Osteocyte (in vitro differentiated cells): Measurements from ENCODE around the gene CDC40. TPM values are rescaled to one million over a fixed set of nuclear protein-coding genes. Genes with fewer than 3 reads are reported as not detected.
A peak's percentile ranks its signal among the peaks of the same experiment; 100 is the strongest.

Experiments used
- DNase-seq: peaks from one replicate; pipeline ENCODE4 v3.0.0; 2021; ENCODE audit warnings: mixed read lengths; ENCODE audit not compliant: unreplicated experiment; ENCODE audit errors: extremely low spot score
- H3K27ac Mint-ChIP-seq: one replicate; pipeline ENCODE4 v1.8.0; 2021; ENCODE audit warnings: mild to moderate bottlenecking, mixed read lengths; ENCODE audit not compliant: unreplicated experiment
- H3K27me3 Mint-ChIP-seq: one replicate; pipeline ENCODE4 v1.8.0; 2021; ENCODE audit warnings: mixed read lengths; ENCODE audit not compliant: unreplicated experiment
- H3K36me3 Mint-ChIP-seq: one replicate; pipeline ENCODE4 v1.8.0; 2021; ENCODE audit warnings: mixed read lengths; ENCODE audit not compliant: unreplicated experiment
- H3K4me1 Mint-ChIP-seq: one replicate; pipeline ENCODE4 v1.8.0; 2021; ENCODE audit warnings: mixed read lengths; ENCODE audit not compliant: unreplicated experiment
- H3K4me3 Mint-ChIP-seq: one replicate; pipeline ENCODE4 v1.8.0; 2021; ENCODE audit warnings: mild to moderate bottlenecking, moderate library complexity, mixed read lengths; ENCODE audit not compliant: unreplicated experiment
- H3K9me3 Mint-ChIP-seq: one replicate; pipeline ENCODE4 v1.8.0; 2021; ENCODE audit warnings: mixed read lengths; ENCODE audit not compliant: unreplicated experiment
- total RNA-seq: library from RNA; stranded (reverse); gene quantifications from 2 replicates; pipeline ENCODE4 v1.2.1, GENCODE V29; 2021
- TF ChIP-seq, protein P1 (sequence below): fragments of 200-600 bp; sonication (generic); IDR thresholded peaks from 2 replicates; pipeline ENCODE4 v1.5.0; 2021; ENCODE audit warnings: antibody characterized with exemption, mild to moderate bottlenecking, moderate library complexity

CDC40 gene
- total RNA-seq, 1 donor from 2014 or later = 16.7 TPM

DNA sequence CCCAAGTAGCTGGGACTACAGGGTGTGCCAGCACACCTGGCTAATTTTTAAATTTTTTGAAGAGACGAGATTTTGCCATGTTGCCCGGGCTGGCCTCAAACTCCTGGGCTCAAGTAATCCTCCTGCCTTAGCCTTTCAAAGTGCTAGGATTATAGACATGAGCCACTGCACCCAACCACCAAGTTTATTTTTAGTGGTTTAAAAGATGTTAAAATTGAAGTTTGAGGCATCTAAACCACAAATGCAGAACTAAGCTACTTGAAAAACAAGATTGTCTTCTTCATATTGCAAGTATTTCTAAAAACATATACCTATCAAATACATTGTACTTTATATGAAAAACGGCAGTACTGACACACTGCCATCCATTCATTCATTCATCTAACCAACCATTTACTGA is 32.4 kb upstream of the CDC40 start:
- no peaks in the 10 kb centered on the region for H3K27me3 Mint-ChIP-seq

DNA sequence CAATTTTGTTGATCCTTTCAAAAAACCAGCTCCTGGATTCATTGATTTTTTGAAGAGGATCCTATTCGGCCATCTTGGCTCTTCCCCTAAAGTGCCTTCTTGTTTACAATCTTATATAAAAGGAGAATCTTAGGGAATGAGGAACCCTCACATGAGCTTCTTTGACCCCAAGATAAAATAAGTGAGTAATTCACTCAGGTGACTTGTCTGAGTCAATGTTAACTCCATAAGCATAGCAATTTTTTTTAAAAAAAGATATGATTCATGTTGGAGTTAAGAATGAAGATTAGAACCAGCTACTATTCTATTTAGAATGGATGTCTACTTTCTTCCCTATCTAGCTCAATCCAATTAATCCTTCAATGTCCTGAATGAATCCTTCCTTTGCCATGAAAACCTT is 21.7 kb upstream of the CDC40 start:
- Mint-ChIP-seq H3K27ac (no peak overlapping the region), H3K27me3 (no peaks in the 10 kb centered on the region), H3K9me3 (no peaks in the 10 kb centered on the region), H3K4me3 (no peak overlapping the region), H3K36me3 (peaks cover 3% of the 10 kb centered on the region), H3K4me1 (no peaks in the 10 kb centered on the region)
- DNase-seq = no peak
- TF ChIP-seq, protein P1, sequence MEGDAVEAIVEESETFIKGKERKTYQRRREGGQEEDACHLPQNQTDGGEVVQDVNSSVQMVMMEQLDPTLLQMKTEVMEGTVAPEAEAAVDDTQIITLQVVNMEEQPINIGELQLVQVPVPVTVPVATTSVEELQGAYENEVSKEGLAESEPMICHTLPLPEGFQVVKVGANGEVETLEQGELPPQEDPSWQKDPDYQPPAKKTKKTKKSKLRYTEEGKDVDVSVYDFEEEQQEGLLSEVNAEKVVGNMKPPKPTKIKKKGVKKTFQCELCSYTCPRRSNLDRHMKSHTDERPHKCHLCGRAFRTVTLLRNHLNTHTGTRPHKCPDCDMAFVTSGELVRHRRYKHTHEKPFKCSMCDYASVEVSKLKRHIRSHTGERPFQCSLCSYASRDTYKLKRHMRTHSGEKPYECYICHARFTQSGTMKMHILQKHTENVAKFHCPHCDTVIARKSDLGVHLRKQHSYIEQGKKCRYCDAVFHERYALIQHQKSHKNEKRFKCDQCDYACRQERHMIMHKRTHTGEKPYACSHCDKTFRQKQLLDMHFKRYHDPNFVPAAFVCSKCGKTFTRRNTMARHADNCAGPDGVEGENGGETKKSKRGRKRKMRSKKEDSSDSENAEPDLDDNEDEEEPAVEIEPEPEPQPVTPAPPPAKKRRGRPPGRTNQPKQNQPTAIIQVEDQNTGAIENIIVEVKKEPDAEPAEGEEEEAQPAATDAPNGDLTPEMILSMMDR = no peak

More for the DNA sequence above, 32.4 kb upstream of the CDC40 start:
- Mint-ChIP-seq H3K36me3 (peaks cover 3% of the 10 kb centered on the region), H3K27ac (no peak overlapping the region), H3K4me3 (no peak overlapping the region), H3K4me1 (peaks cover 17% of the 10 kb centered on the region), H3K9me3 (no peaks in the 10 kb centered on the region)
- DNase-seq = no peak
- TF ChIP-seq, protein P1 = no peak

DNA sequence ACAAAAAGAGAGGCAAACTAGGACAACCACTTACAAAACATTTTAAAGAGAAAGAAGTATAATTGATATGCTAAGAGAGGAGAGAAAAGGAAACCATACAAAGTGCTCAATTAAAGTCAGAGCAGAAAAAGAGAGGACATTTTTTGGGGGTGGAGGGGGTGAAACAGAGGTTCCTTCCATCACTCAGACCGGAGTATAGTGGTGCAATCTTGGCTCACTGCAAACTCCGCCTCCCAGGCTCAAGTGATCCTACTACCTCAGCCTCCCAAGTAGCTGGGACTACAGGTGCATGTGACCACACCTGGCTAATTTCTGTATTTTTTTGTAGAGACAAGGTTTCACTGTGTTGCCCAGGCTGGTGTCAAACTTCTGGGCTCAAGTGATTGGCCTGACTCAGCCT is 10.1 kb upstream of the CDC40 start:
- Mint-ChIP-seq H3K4me1 (no peaks in the 10 kb centered on the region), H3K36me3 (no peaks in the 10 kb centered on the region), H3K27me3 (no peaks in the 10 kb centered on the region), H3K9me3 (no peaks in the 10 kb centered on the region), H3K27ac (no peak overlapping the region), H3K4me3 (no peak overlapping the region)
- no peak for DNase-seq
- TF ChIP-seq, protein P1 = no peak

DNA sequence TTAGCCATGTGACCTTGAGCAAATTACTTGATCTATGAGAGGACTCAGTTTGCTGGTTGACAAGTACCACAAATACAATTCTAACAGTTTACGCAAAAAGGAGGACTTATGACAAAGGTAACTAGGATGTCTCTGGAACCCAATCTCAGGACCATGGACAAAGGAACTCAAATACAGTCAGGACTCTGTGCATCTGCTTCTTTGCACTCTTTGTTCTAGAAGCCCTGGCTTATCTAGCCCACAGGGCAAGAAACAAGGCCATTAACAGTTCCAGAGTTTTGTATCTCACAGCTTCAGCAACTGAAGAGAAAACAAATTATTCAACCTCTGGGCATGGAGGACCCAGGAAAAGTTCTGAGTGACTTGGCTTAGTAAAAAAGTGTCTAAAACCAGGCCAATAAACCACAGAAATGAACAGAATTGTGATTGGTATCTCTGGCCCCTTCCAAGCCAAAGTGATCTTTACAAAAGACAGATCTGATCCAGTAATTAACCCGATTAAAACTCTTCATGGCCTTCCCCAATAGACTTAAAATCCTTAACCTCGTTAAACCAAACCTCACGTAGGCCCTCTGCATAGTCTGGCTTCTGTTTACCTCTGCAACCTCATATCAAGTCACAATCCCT is 6.6 kb upstream of the CDC40 start:
- Mint-ChIP-seq H3K4me1 (peaks cover 9% of the 10 kb centered on the region), H3K27ac (no peak overlapping the region), H3K4me3 (no peak overlapping the region)

DNA sequence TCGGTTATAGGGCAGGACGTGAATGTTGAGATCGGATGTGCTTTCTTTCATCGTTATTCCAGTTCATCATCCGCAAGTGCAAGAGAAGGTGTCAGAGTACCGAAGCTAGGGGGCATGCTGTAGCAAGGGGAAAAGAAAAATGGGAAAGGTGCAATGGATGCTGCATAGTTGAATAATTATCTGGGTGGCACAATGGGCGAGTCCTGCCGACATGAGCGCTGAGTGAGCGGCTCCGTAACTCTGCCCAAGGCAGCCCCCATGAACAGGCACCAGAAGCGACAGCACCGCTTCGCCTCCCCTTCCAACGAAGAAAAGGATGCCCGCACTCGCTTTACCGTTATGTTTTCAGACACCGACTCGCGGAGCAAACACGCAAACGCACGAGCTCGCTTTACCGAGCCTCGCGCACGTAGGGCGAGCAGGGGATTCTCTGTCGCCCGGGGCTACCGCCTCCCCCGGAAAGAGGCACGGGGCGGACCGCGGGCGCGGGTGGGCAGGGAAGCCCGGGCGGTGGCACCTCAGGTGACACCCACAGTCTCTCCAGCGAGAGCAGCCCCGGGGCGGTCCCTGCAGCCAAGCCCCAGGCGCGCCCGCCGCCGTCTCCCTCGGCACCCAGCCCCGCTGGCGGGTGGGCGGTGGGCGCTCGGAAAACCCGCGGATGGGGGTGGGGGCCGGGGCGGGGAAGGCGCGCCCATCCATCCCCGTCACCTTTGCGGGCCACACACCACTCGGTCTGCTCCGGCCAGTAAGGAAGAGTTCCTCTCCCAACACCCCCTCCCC is 1.4 kb upstream of the CDC40 start:
- Mint-ChIP-seq H3K27ac (peak overlapping the region; percentile 82), H3K9me3 (no peaks in the 10 kb centered on the region), H3K4me1 (peaks cover 9% of the 10 kb centered on the region), H3K27me3 (no peaks in the 10 kb centered on the region), H3K36me3 (no peaks in the 10 kb centered on the region), H3K4me3 (peak overlapping the region; percentile 88)
- TF ChIP-seq, protein P1 = peak; percentile 74
- peak; percentile 84 for DNase-seq

More for the DNA sequence above, 6.6 kb upstream of the CDC40 start:
- TF ChIP-seq, protein P1 = no peak
- Mint-ChIP-seq H3K27me3 (no peaks in the 10 kb centered on the region), H3K36me3 (no peaks in the 10 kb centered on the region), H3K9me3 (no peaks in the 10 kb centered on the region)
- no peak for DNase-seq
